Measurements from ENCODE around the gene DPP4. TPM values are rescaled to one million over a fixed set of nuclear protein-coding genes. Genes with fewer than 3 reads are reported as not detected.

DPP4 gene
- polyA plus RNA-seq, 3 donors, result 0.46 TPM; not detected in 2

DNA sequence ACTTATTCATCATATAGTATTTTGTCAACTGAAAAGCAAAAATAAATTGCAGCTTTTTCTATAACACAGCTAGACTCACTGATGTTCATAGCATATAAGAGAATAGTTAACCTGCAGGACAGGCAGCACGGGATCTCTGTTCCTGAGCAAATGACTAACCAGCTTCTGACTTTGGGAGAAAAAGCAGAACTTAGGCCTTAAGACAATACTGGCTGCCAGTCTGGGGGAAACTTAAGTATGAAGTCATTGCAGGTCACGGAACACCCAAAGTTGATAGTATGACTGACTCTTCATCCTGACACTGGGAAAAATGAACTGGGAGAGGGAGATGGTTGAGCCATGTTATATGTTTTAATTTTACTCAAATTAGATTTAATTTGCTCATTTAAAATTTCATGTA lies 113.0 kb downstream of the DPP4 start:
- no peak overlapping the region for H2AFZ ChIP-seq (ENCODE audit: insufficient read depth, low read depth, low read length, poor library complexity, severe bottlenecking)
- H3K4me3 ChIP-seq (replicated peaks in 1 of 3; ENCODE audit: low read depth in 2 of 3, low read length in 3 of 3), result no peak overlapping the region
- H4K20me1 ChIP-seq (ENCODE audit: insufficient read depth, low read length), result no peaks in the 10 kb centered on the region
- peak; percentile 15 to 81 (median 24) for DNase-seq
- no peaks in the 10 kb centered on the region for H3K36me3 ChIP-seq (replicated peaks in 1 of 2; ENCODE audit: control insufficient read depth in 1 of 2, insufficient read depth in 2 of 2, low read length in 2 of 2)
- peaks cover 2% of the 10 kb centered on the region for H3K4me1 Mint-ChIP-seq
- peaks cover 0 to 2% of the 10 kb centered on the region in 2 donors for H3K27me3 ChIP-seq (ENCODE audit: control insufficient read depth in 2 of 2, insufficient read depth in 2 of 2, low read length in 2 of 2)
- H3K36me3 Mint-ChIP-seq, result no peaks in the 10 kb centered on the region
- intact Hi-C loops (cut with micrococcal nuclease), result no loop called here
- no peaks in the 10 kb centered on the region for H3K4me1 ChIP-seq (ENCODE audit: control insufficient read depth in 1 of 2, insufficient read depth in 2 of 2, low read length in 2 of 2)
- H3K27ac Mint-ChIP-seq, result no peak overlapping the region
- TF ChIP-seq, protein P1, sequence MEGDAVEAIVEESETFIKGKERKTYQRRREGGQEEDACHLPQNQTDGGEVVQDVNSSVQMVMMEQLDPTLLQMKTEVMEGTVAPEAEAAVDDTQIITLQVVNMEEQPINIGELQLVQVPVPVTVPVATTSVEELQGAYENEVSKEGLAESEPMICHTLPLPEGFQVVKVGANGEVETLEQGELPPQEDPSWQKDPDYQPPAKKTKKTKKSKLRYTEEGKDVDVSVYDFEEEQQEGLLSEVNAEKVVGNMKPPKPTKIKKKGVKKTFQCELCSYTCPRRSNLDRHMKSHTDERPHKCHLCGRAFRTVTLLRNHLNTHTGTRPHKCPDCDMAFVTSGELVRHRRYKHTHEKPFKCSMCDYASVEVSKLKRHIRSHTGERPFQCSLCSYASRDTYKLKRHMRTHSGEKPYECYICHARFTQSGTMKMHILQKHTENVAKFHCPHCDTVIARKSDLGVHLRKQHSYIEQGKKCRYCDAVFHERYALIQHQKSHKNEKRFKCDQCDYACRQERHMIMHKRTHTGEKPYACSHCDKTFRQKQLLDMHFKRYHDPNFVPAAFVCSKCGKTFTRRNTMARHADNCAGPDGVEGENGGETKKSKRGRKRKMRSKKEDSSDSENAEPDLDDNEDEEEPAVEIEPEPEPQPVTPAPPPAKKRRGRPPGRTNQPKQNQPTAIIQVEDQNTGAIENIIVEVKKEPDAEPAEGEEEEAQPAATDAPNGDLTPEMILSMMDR (IDR thresholded peaks at IDR 0.05), result no peak
- H3K9ac ChIP-seq (ENCODE audit: insufficient read depth, low read length, poor library complexity, severe bottlenecking), result no peak overlapping the region
- H3K27me3 Mint-ChIP-seq (ENCODE audit: low read depth in 3 of 3), result no peaks in the 10 kb centered on the region
- no peak overlapping the region for H3K4me3 Mint-ChIP-seq
- 20% methylated on average over 1 of the region's 2 CpGs for WGBS (ENCODE audit: insufficient coverage)
- no peak overlapping the region for H3K4me2 ChIP-seq (replicated peaks; ENCODE audit: extremely low read depth, low read length, poor library complexity, severe bottlenecking)
- H3K27ac ChIP-seq (ENCODE audit: low read depth in 1 of 2, low read length in 2 of 2), result no peak overlapping the region
- H3K9me3 Mint-ChIP-seq, result no peaks in the 10 kb centered on the region
- no peaks in the 10 kb centered on the region for H3K79me2 ChIP-seq (ENCODE audit: insufficient read depth, low read length)
- H3K9me3 ChIP-seq (replicated peaks in 1 of 2; ENCODE audit: control insufficient read depth in 1 of 2, insufficient read depth in 1 of 2, low read length in 2 of 2), result no peaks in the 10 kb centered on the region

DNA sequence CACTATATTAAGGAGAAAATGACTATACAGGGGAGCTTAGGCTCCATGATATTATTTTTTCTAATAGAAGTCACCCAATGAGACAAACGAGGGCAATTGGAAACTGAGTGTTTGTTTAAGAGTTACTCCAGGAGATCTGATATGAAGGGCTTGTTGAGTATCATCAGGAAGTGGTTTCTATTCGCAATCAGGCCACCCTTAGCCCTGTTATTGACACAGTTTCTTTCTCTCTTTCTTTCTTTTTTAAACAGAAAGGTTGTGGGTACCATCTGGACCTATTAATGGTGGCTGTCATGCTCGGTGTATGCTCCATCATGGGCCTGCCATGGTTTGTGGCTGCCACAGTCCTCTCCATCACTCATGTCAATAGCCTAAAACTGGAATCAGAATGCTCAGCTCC lies 117.3 kb downstream of the DPP4 start:
- WGBS (ENCODE audit: insufficient coverage), result no CpG with 5 or more reads among the region's 3 CpGs
- H3K27me3 Mint-ChIP-seq (ENCODE audit: low read depth in 3 of 3), result no peaks in the 10 kb centered on the region
- H3K79me2 ChIP-seq (ENCODE audit: insufficient read depth, low read length), result no peaks in the 10 kb centered on the region
- no peak overlapping the region for H3K27ac ChIP-seq (ENCODE audit: low read depth in 1 of 2, low read length in 2 of 2)
- no peaks in the 10 kb centered on the region for H3K9me3 Mint-ChIP-seq
- intact Hi-C loops (cut with micrococcal nuclease), result no loop called here
- H4K20me1 ChIP-seq (ENCODE audit: insufficient read depth, low read length), result no peaks in the 10 kb centered on the region
- TF ChIP-seq, protein P1 (IDR thresholded peaks at IDR 0.05), result no peak
- no peak overlapping the region for H3K27ac Mint-ChIP-seq
- H3K9ac ChIP-seq (ENCODE audit: insufficient read depth, low read length, poor library complexity, severe bottlenecking), result no peak overlapping the region
- no peaks in the 10 kb centered on the region for H3K36me3 ChIP-seq (replicated peaks in 1 of 2; ENCODE audit: control insufficient read depth in 1 of 2, insufficient read depth in 2 of 2, low read length in 2 of 2)
- no peaks in the 10 kb centered on the region for H3K9me3 ChIP-seq (replicated peaks in 1 of 2; ENCODE audit: control insufficient read depth in 1 of 2, insufficient read depth in 1 of 2, low read length in 2 of 2)
- DNase-seq, result no peak
- H3K4me2 ChIP-seq (replicated peaks; ENCODE audit: extremely low read depth, low read length, poor library complexity, severe bottlenecking), result no peak overlapping the region
- H3K36me3 Mint-ChIP-seq, result no peaks in the 10 kb centered on the region
- H3K4me1 Mint-ChIP-seq, result peaks cover 2% of the 10 kb centered on the region
- H3K4me3 ChIP-seq (replicated peaks in 1 of 3; ENCODE audit: low read depth in 2 of 3, low read length in 3 of 3), result no peak overlapping the region
- H3K4me3 Mint-ChIP-seq, result no peak overlapping the region
- H3K4me1 ChIP-seq (ENCODE audit: control insufficient read depth in 1 of 2, insufficient read depth in 2 of 2, low read length in 2 of 2), result no peaks in the 10 kb centered on the region
- peaks cover 0 to 2% of the 10 kb centered on the region in 2 donors for H3K27me3 ChIP-seq (ENCODE audit: control insufficient read depth in 2 of 2, insufficient read depth in 2 of 2, low read length in 2 of 2)
- no peak overlapping the region for H2AFZ ChIP-seq (ENCODE audit: insufficient read depth, low read depth, low read length, poor library complexity, severe bottlenecking)

Measured in CD14-positive monocyte (primary cell).